WTC11 (cell line): Measurements from ENCODE around the gene STIMATE.

ENCODE experiments used
- ATF3 ChIP-seq: sonication (generic); formaldehyde crosslinking; conservative IDR thresholded peaks from 2 replicates; pipeline ENCODE4 v1.8.1; 2022; ENCODE audit warnings: mild to moderate bottlenecking, missing genetic modification reagents
- CREB1 ChIP-seq: sonication (generic); formaldehyde crosslinking; IDR thresholded peaks from 2 replicates; pipeline ENCODE4 v1.8.0; 2023; ENCODE audit warnings: mild to moderate bottlenecking, missing genetic modification reagents
- CTCF ChIP-seq: fragments of 200-600 bp; IDR thresholded peaks from 2 replicates; pipeline ENCODE4 v1.8.0; 2022; ENCODE audit warnings: antibody characterized with exemption
- ESRRA ChIP-seq: sonication (generic); formaldehyde crosslinking; IDR thresholded peaks from 2 replicates; pipeline ENCODE4 v1.8.1; 2022; ENCODE audit warnings: mild to moderate bottlenecking, missing genetic modification reagents, borderline replicate concordance
- MAX ChIP-seq: sonication (generic); formaldehyde crosslinking; IDR thresholded peaks from 2 replicates; pipeline ENCODE4 v1.8.0; 2022; ENCODE audit warnings: mild to moderate bottlenecking, missing genetic modification reagents
- NR1H2 ChIP-seq: sonication (generic); formaldehyde crosslinking; IDR thresholded peaks from 2 replicates; pipeline ENCODE4 v1.9.0; 2021; ENCODE audit warnings: mild to moderate bottlenecking, moderate library complexity, missing genetic modification reagents
- SP1 ChIP-seq: sonication (generic); formaldehyde crosslinking; conservative IDR thresholded peaks from 2 replicates; pipeline ENCODE4 v1.8.1; 2022; ENCODE audit warnings: missing genetic modification reagents
- USF1 ChIP-seq: sonication (generic); formaldehyde crosslinking; IDR thresholded peaks from 2 replicates; pipeline ENCODE4 v1.8.0; 2022; ENCODE audit warnings: mild to moderate bottlenecking, missing genetic modification reagents
- ZNF138 ChIP-seq: sonication (generic); formaldehyde crosslinking; conservative IDR thresholded peaks from 2 replicates; pipeline ENCODE4 v1.8.1; 2022; ENCODE audit warnings: mild to moderate bottlenecking, moderate library complexity, missing genetic modification reagents
- ZNF396 ChIP-seq: fragments of 250-450 bp; sonication (Bioruptor Pico); IDR thresholded peaks from 2 replicates; pipeline ENCODE4 v1.8.0; 2021; ENCODE audit warnings: mild to moderate bottlenecking, moderate library complexity, borderline replicate concordance

- TF ChIP-seq CTCF = no peak
- no peak for TF ChIP-seq NR1H2 (CRISPR knock-in tag)
- no peak for TF ChIP-seq ATF3 (CRISPR knock-in tag)
- TF ChIP-seq USF1 (CRISPR knock-in tag) = no peak
- no peak for TF ChIP-seq SP1
- TF ChIP-seq MAX = no peak
- no peak for TF ChIP-seq ZNF396
- TF ChIP-seq CREB1 = no peak
- no peak for TF ChIP-seq ESRRA
- no peak for TF ChIP-seq ZNF138 (CRISPR knock-in tag)
Observed at GRCh38 chr3:52879090-52879489, 18.3 kb downstream of the STIMATE start.
